Measurements from ENCODE around the gene ACTR3. TPM values are rescaled to one million over a fixed set of nuclear protein-coding genes. Genes with fewer than 3 reads are reported as not detected.
"Not testable (repeated sequence)": the region's sequence is repeated elsewhere in the genome, so short reads cannot be mapped to it uniquely, and the experiment has no call there.

Gene ACTR3
- total RNA-seq, 4 donors from 2014 or later: 70.0 to 179 (median 162) TPM

GRCh38 chr2:113925884-113926283, 36.0 kb downstream of the ACTR3 start:
- no peak overlapping the region for H3K4me3 ChIP-seq
- no peaks in the 10 kb centered on the region for H3K4me1 ChIP-seq
- no peaks in the 10 kb centered on the region for H3K27me3 ChIP-seq
- intact Hi-C loops (cut with DNase I; ENCODE audit: low total_unique reads): no loop called here
- TF ChIP-seq CTCF (IDR thresholded peaks at IDR 0.05): no peak
- TF ChIP-seq POLR2A (IDR thresholded peaks at IDR 0.05): no peak
- peaks cover 0 to 3% of the 10 kb centered on the region in 2 donors for H3K36me3 ChIP-seq
- DNase-seq: no peak
- H3K9me3 ChIP-seq: no peaks in the 10 kb centered on the region
- H3K27ac ChIP-seq: no peak overlapping the region

GRCh38 chr2:113926314-113926713, 36.4 kb downstream of the ACTR3 start:
- intact Hi-C loops (cut with DNase I; ENCODE audit: low total_unique reads): no loop called here
- H3K27me3 ChIP-seq: no peaks in the 10 kb centered on the region
- no peak overlapping the region for H3K4me3 ChIP-seq
- H3K4me1 ChIP-seq: no peaks in the 10 kb centered on the region
- TF ChIP-seq CTCF (IDR thresholded peaks at IDR 0.05): no peak
- no peak for TF ChIP-seq POLR2A (IDR thresholded peaks at IDR 0.05)
- DNase-seq: no peak
- H3K36me3 ChIP-seq: peaks cover 0 to 5% of the 10 kb centered on the region in 2 donors
- H3K9me3 ChIP-seq: no peaks in the 10 kb centered on the region
- no peak overlapping the region for H3K27ac ChIP-seq

GRCh38 chr2:113930448-113930847, 40.6 kb downstream of the ACTR3 start:
- Histone ChIP-seq H3K27ac (no peak overlapping the region), H3K9me3 (no peaks in the 10 kb centered on the region), H3K27me3 (no peaks in the 10 kb centered on the region), H3K4me3 (no peak overlapping the region), H3K4me1 (no peaks in the 10 kb centered on the region), H3K36me3 (peaks cover 0 to 5% of the 10 kb centered on the region in 2 donors)
- no peak for TF ChIP-seq CTCF (IDR thresholded peaks at IDR 0.05)
- no peak for TF ChIP-seq POLR2A (IDR thresholded peaks at IDR 0.05)
- DNase-seq: no peak
- intact Hi-C loops (cut with DNase I; ENCODE audit: low total_unique reads): no loop called here

- no peaks in the 10 kb centered on the region for H3K4me1 ChIP-seq
- TF ChIP-seq POLR2A (IDR thresholded peaks at IDR 0.05) (no peak), CTCF (IDR thresholded peaks at IDR 0.05) (no peak)
- intact Hi-C loops (cut with DNase I; ENCODE audit: low total_unique reads): no loop called here
- H3K27me3 ChIP-seq: no peaks in the 10 kb centered on the region
- no peaks in the 10 kb centered on the region for H3K36me3 ChIP-seq
- H3K4me3 ChIP-seq: no peak overlapping the region
- H3K9me3 ChIP-seq: peaks cover 0 to 5% of the 10 kb centered on the region in 2 donors
- H3K27ac ChIP-seq: no peak overlapping the region
- no peak for DNase-seq
These were observed 47.6 kb downstream of the ACTR3 start for GRCh38 chr2:113937501-113937900.

GRCh38 chr2:113940891-113941290, 51.0 kb downstream of the ACTR3 start:
- no peak for DNase-seq
- H3K27ac ChIP-seq: no peak overlapping the region
- H3K4me1 ChIP-seq: no peaks in the 10 kb centered on the region
- no peaks in the 10 kb centered on the region for H3K36me3 ChIP-seq
- H3K9me3 ChIP-seq: peaks cover 0 to 5% of the 10 kb centered on the region in 2 donors
- intact Hi-C loops (cut with DNase I; ENCODE audit: low total_unique reads): no loop called here
- TF ChIP-seq POLR2A (IDR thresholded peaks at IDR 0.05) (no peak), CTCF (IDR thresholded peaks at IDR 0.05) (no peak)
- no peak overlapping the region for H3K4me3 ChIP-seq
- no peaks in the 10 kb centered on the region for H3K27me3 ChIP-seq

- H3K27me3 ChIP-seq; H3K4me1 ChIP-seq; H3K4me3 ChIP-seq; DNase-seq; H3K36me3 ChIP-seq; intact Hi-C loops (cut with DNase I; ENCODE audit: low total_unique reads); H3K27ac ChIP-seq; H3K9me3 ChIP-seq: not testable (repeated sequence)
These were observed 55.9 kb downstream of the ACTR3 start for GRCh38 chr2:113945784-113946183.

GRCh38 chr2:113950906-113951305, 61.0 kb downstream of the ACTR3 start:
- not testable (repeated sequence) for H3K36me3 ChIP-seq, H3K4me3 ChIP-seq

More at GRCh38 chr2:113950906-113951305, 61.0 kb downstream of the ACTR3 start:
- DNase-seq; H3K27me3 ChIP-seq; H3K27ac ChIP-seq; H3K4me1 ChIP-seq; intact Hi-C loops (cut with DNase I; ENCODE audit: low total_unique reads); H3K9me3 ChIP-seq: not testable (repeated sequence)
